Ovary (tissue), 9 donors: ENCODE data around the gene PIBF1. TPM values are rescaled to one million over a fixed set of nuclear protein-coding genes. Genes with fewer than 3 reads are reported as not detected.
"Not testable (repeated sequence)": the region's sequence is repeated elsewhere in the genome, so short reads cannot be mapped to it uniquely, and the experiment has no call there.

Experiments used
- DNase-seq, 5 donors: peaks; one replicate each; pipeline ENCODE4 v3.0.0-alpha.2; 2019 to 2020
- H3K27ac ChIP-seq, 2 donors: fragments of 200-600 bp; one replicate each; pipeline versions ENCODE4 v1.5.1 to v1.8.0; 2019 to 2022
- H3K27me3 ChIP-seq: fragments of 200-600 bp; one replicate; pipeline ENCODE4 v1.8.0; 2022
- H3K36me3 ChIP-seq: fragments of 200-600 bp; sonication (generic); one replicate; pipeline ENCODE4 v1.5.1; 2019
- H3K4me1 ChIP-seq: one replicate; pipeline ENCODE4 v1.8.1; 2013; ENCODE audit warnings: mild to moderate bottlenecking, moderate library complexity; ENCODE audit not compliant: insufficient read depth
- H3K4me3 ChIP-seq: fragments of 200-600 bp; sonication (generic); one replicate; pipeline ENCODE4 v1.5.1; 2017
- H3K9me3 ChIP-seq, 2 donors: fragments of 200-600 bp in 1 of 2; sonication (generic) in 1 of 2; one replicate each; pipeline versions ENCODE4 v1.5.1 to v1.8.1; 2013 to 2019; ENCODE audit warnings: mild to moderate bottlenecking in 1 of 2, moderate library complexity in 1 of 2
- EP300 ChIP-seq: sonication (generic); formaldehyde crosslinking; IDR thresholded peaks from one replicate; pipeline ENCODE4 v1.6.1; 2017; ENCODE audit warnings: antibody characterized with exemption
- POLR2A ChIP-seq: fragments of 450-650 bp; IDR thresholded peaks from one replicate; pipeline ENCODE4 v1.6.1; 2017; ENCODE audit warnings: antibody characterized with exemption, mild to moderate bottlenecking, moderate library complexity
- WGBS, 3 donors: extraction: QIAGEN DNeasy Blood & Tissue Kit in 1 of 3; methylation state at CpG; one replicate each; pipeline versions ENCODE4 v1.1.5 to v1.1.7; 2013 to 2017; 5-methylcytosine and 5-hydroxymethylcytosine counted together
- intact Hi-C, 4 donors: fragments of 100-400 bp; cut with DNase I; formaldehyde crosslinking; loops; one replicate each; pipeline versions ENCODE4 v1.11.0 to v1.15.1; 2022 to 2023
- polyA plus RNA-seq, 2 donors: library from polyadenylated mRNA; stranded (reverse); fragments of 200-250 nt in 1 of 2; fragments of 350-450 nt in 1 of 2; fragmentation: Illumina TruSeq in 1 of 2; extraction: RNeasy Lipid Tissue Mini Kit (QIAGEN cat#74804) in 1 of 2; gene quantifications; one replicate each; pipeline ENCODE4 v1.2.3, GENCODE V29; 2013 to 2014
- total RNA-seq, 7 donors: library from RNA; depleted of rRNA in 2 of 7; stranded (reverse); fragments of >200 nt in 2 of 7; fragmentation: NEBNext Ultra II Directional in 3 of 7; extraction: Animal tissue kit (Norgen Biotek cat#: 25700) in 3 of 7; gene quantifications; one replicate each; pipeline versions ENCODE4 v1.1.0 to v1.2.4, GENCODE V29; 2016 to 2023
- TF ChIP-seq, protein P1 (sequence below), 3 donors: fragments of 450-650 bp in 2 of 3; fragments of 200-600 bp in 1 of 3; IDR thresholded peaks; one replicate each; pipeline versions ENCODE4 v1.5.1 to v1.8.0; 2016 to 2022; ENCODE audit warnings: antibody characterized with exemption in 3 of 3, mild to moderate bottlenecking in 1 of 3
- donor health status: DM: no; HTN: no; CAD: no; lungs with moderate emphysema.
- donor health status: DM: no; HTN: no; CAD: no.
- donor health status: Bipolar disorder and iron deficiency.
- donor health status: DM: yes; HTN: yes; CAD: no.
- donor health status: DM: no; HTN: no; CAD: no.
- donor health status: DM: yes; HTN: yes; CAD: no.

PIBF1 gene
- total and polyA plus RNA-seq, 9 donors: 9.8 to 45.7 (median 22.0) TPM

DNA sequence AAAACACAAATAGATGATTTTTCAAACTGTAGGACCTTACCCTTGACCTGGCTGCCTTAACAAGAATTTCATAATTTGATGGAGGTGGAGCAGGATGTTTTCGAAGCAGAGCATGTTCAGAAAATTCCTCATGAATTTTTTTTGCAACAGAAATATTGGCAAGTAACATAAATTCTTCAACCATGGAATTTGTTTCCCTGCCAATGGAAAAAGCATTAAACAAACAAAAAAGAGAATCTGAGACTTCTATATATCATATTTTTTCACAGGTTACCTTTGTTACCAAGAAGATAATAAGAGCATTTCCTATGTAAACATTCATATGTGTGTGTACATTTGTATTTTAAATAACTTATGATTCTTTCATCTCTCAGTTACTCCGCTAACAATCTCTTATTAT lies 18.5 kb upstream of the PIBF1 start:
- 33 to 38% (median 37%) methylated on average over 2 of the region's 2 CpGs for WGBS, 3 donors
- no peak overlapping the region for H3K4me3 ChIP-seq
- intact Hi-C loops: no loop called here
- H3K27me3 ChIP-seq: no peaks in the 10 kb centered on the region
- TF ChIP-seq, protein P1, sequence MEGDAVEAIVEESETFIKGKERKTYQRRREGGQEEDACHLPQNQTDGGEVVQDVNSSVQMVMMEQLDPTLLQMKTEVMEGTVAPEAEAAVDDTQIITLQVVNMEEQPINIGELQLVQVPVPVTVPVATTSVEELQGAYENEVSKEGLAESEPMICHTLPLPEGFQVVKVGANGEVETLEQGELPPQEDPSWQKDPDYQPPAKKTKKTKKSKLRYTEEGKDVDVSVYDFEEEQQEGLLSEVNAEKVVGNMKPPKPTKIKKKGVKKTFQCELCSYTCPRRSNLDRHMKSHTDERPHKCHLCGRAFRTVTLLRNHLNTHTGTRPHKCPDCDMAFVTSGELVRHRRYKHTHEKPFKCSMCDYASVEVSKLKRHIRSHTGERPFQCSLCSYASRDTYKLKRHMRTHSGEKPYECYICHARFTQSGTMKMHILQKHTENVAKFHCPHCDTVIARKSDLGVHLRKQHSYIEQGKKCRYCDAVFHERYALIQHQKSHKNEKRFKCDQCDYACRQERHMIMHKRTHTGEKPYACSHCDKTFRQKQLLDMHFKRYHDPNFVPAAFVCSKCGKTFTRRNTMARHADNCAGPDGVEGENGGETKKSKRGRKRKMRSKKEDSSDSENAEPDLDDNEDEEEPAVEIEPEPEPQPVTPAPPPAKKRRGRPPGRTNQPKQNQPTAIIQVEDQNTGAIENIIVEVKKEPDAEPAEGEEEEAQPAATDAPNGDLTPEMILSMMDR (IDR thresholded peaks at IDR 0.05): no peak
- TF ChIP-seq EP300 (no peak), POLR2A (no peak)
- H3K4me1 ChIP-seq: no peaks in the 10 kb centered on the region
- H3K9me3 ChIP-seq: no peaks in the 10 kb centered on the region
- H3K36me3 ChIP-seq: no peaks in the 10 kb centered on the region
- no peak for DNase-seq
- no peak overlapping the region for H3K27ac ChIP-seq

DNA sequence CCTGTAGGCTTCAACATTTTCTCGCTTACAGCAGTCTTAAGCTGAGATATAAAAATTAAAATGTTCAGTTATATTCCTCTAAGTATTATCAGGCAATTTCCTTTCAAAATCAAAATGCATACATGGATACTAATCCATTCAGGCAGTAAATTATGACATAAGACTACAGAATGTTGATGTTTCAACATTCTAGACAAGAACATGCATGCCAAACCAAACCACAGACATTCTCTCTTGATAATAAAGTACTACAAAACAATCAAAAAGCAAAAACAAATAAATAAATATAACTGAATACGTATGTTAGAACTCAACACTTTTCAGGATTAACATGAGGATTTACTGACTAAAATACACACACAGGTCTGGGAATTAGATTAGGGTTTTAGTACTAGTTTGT lies 7.9 kb upstream of the PIBF1 start:
- H3K4me1 ChIP-seq: peaks cover under 1% of the 10 kb centered on the region
- no peak overlapping the region for H3K4me3 ChIP-seq
- no peak for DNase-seq
- no peak overlapping the region for H3K27ac ChIP-seq
- H3K9me3 ChIP-seq: no peaks in the 10 kb centered on the region
- no peaks in the 10 kb centered on the region for H3K27me3 ChIP-seq
- TF ChIP-seq, protein P1 (IDR thresholded peaks at IDR 0.05): no peak
- no peak for TF ChIP-seq POLR2A
- TF ChIP-seq EP300: no peak
- no peaks in the 10 kb centered on the region for H3K36me3 ChIP-seq
- intact Hi-C loops: no loop called here
- 68 to 73% (median 71%) methylated on average over 2 of the region's 2 CpGs for WGBS, 3 donors

DNA sequence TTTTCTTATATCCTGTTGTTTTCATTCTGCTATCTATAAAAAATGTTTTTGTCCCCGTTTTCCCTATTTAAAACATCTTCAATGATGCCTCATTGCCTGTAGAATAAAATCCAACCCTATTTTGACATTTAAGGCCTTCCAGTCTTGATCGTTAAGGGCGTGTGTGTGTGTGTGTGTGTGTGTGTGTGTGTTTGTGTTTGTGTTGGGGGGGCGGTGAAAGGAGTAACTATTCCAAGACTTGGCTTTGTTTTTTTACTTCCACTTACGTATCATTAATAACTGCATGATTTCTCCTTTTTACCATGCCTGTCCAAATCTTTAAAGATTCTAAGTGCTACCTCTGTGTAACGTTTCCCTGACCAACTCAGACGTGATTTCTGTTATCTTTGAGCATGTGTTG lies 784 bp downstream of the PIBF1 start:
- no peaks in the 10 kb centered on the region for H3K36me3 ChIP-seq
- intact Hi-C loops: no loop called here
- H3K9me3 ChIP-seq: no peaks in the 10 kb centered on the region
- no peaks in the 10 kb centered on the region for H3K27me3 ChIP-seq
- DNase-seq: no peak
- WGBS, 3 donors: 0 to 1% (median 0%) methylated on average over 7 of the region's 7 CpGs
- TF ChIP-seq EP300: no peak
- TF ChIP-seq, protein P1 (IDR thresholded peaks at IDR 0.05): no peak
- no peak for TF ChIP-seq POLR2A
- H3K27ac ChIP-seq: peak overlapping the region in 1 of 2 donors; percentile 60
- H3K4me3 ChIP-seq: peak overlapping the region; percentile 98
- H3K4me1 ChIP-seq: peaks cover 2% of the 10 kb centered on the region

DNA sequence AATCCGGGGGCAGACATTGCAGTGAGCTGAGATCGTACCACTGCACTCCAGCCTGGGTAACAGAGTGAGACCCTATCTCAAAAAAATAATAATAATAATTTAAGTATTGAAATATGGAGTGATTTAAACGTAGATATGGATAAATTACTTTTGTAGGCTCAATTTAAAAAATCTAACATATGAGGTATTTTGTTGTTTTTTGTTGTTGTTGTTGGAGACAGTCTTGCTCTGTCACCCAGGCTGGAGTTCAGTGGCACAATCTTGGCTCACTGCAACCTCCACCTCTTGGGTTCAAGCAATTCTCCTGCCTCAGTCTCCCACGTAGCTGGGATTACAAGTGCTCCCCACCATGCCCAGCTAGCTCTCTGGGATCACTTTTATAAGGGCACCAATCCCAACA lies 2.7 kb downstream of the PIBF1 start:
- H3K27me3 ChIP-seq, H3K9me3 ChIP-seq, H3K4me1 ChIP-seq, H3K27ac ChIP-seq, H3K4me3 ChIP-seq, DNase-seq, H3K36me3 ChIP-seq, intact Hi-C loops: not testable (repeated sequence)
- WGBS, 3 donors: 93 to 97% (median 95%) methylated on average over 4 of the region's 4 CpGs

DNA sequence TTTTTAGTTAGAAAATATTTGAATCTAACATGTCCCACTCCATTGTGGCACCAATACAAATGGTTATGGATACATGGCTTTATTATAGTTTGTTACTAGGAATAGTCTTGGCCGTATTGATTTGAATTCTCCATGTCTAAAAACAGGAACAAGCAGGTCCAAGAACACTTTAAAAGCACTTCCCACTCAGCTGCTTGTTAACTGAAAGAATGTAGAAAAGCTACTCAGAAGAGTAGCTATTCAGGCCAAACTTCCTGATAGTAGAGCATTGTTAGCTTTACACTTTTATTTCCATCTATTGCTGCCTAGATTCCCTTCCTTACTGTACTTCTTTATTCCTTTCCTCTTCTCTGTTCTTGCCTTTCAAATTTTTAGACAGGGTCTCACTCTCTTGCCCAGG lies 6.9 kb downstream of the PIBF1 start:
- Histone ChIP-seq H3K4me1 (no peaks in the 10 kb centered on the region), H3K27ac (no peak overlapping the region), H3K9me3 (no peaks in the 10 kb centered on the region), H3K36me3 (no peaks in the 10 kb centered on the region), H3K4me3 (no peak overlapping the region), H3K27me3 (no peaks in the 10 kb centered on the region)
- 84 to 89% (median 88%) methylated on average over 1 of the region's 1 CpG for WGBS, 3 donors
- DNase-seq: no peak
- TF ChIP-seq EP300: no peak
- TF ChIP-seq POLR2A: no peak
- TF ChIP-seq, protein P1 (IDR thresholded peaks at IDR 0.05): no peak
- intact Hi-C loops: no loop called here
